ENCODE results near the gene KIF26B. TPM values are rescaled to one million over a fixed set of nuclear protein-coding genes. Genes with fewer than 3 reads are reported as not detected.

The KIF26B gene
- total and polyA plus RNA-seq, 10 of the 15 experiments (the other 5 are each of a cell fraction or from before 2014, with no cell fraction given): 0.35 to 11.6 (median 2.2) TPM

DNA sequence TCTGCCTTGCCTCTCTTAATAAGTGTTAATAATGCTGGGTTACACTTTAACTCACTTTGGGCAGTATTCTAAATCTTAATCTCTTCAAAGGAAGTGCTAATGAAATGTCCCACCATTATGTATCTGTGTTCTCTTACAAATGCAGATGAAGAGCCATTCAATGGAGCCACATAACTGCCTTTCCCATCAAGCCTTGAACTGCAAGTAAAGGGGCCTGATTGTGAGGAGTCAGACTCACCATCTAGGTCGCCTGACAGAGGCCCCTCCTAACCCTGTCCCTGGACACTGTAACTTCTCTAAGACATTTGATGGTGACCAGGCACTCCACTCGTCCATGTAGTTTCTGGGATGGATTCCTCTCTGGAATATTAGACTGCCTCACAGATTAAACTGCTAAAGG is 329.4 kb downstream of the KIF26B start (continued):
- TF ChIP-seq HDAC2 (IDR thresholded peaks at IDR 0.05): no peak
- TF ChIP-seq IKZF2 (IDR thresholded peaks at IDR 0.05): no peak

DNA sequence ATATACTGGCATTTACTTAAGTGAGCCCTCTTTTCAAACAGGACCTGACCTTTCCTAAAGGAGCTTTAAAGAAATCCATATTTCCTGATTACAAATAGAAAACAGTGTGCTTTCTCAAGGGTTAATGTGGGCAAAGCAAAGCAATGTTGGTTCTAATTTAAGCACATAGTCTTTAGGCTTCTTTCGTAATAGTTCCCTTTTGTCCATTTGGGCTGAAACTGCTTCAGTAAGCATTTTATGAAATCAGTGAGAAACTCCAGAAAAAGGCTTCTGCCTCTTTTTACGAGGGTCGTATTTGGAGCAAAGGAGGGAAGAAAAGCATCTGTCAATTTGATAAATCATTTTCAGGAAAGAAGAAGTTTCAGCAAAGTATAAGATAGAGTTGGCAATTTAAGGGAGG is 331.2 kb downstream of the KIF26B start:
- BruUV-seq (replicated peaks): no TSS peak
- SMC1A ChIA-PET (ENCODE audit: uncharacterized antibody, unreplicated experiment): interaction anchor here (0.6 to 1.1 kb wide), 2 partner anchors 10 to 899 kb away, joined by 3 read pairs; no protein-coding TSS in a partner anchor
- POLR2A ChIA-PET: no interaction called here

More for the DNA sequence above, 331.2 kb downstream of the KIF26B start:
- DNase-seq (ENCODE audit: low read depth, low spot score) (no peak), ATAC-seq (no peak), FAIRE-seq (no peak)
- in situ Hi-C loops (cut with MboI): no loop called here
- CTCF ChIA-PET: interaction anchor here (0.6 kb wide), 1 partner anchor 123 kb away, joined by 3 read pairs; no protein-coding TSS in a partner anchor
- RAD21 ChIA-PET (ENCODE audit: unreplicated experiment): no interaction called here
- Histone ChIP-seq H3K4me2 (ENCODE audit: control insufficient read depth, insufficient read depth) (no peak overlapping the region), H3K4me1 (ENCODE audit: control insufficient read depth, insufficient read depth, low read length) (no peaks in the 10 kb centered on the region), H2AFZ (ENCODE audit: control insufficient read depth, low read depth, low read length) (no peak overlapping the region), H3K36me3 (ENCODE audit: control insufficient read depth in 2 of 2, insufficient read depth in 2 of 2, low read length in 1 of 2) (no peaks in the 10 kb centered on the region), H3K79me2 (ENCODE audit: control insufficient read depth, insufficient read depth, low read length) (no peaks in the 10 kb centered on the region), H3K9ac (ENCODE audit: control insufficient read depth, insufficient read depth, low read length) (no peak overlapping the region), H3K27me3 (replicated peaks in 1 of 2; ENCODE audit: control insufficient read depth in 2 of 2, insufficient read depth in 2 of 2, low read length in 1 of 2) (no peaks in the 10 kb centered on the region), H3K27ac (ENCODE audit: control insufficient read depth, insufficient read depth) (no peak overlapping the region), H3K4me3 (no peak overlapping the region), H4K20me1 (ENCODE audit: control insufficient read depth, insufficient read depth) (no peaks in the 10 kb centered on the region), H3K9me3 (replicated peaks; ENCODE audit: control insufficient read depth, insufficient read depth, low read length) (no peaks in the 10 kb centered on the region)
- no peak for TF ChIP-seq SPI1 (IDR thresholded peaks at IDR 0.05; ENCODE audit: borderline replicate concordance, insufficient read depth, low read depth, low read length)
- TF ChIP-seq POLR2AphosphoS2 (IDR thresholded peaks at IDR 0.05; ENCODE audit: low read depth, low read length): no peak
- TF ChIP-seq, protein P1, sequence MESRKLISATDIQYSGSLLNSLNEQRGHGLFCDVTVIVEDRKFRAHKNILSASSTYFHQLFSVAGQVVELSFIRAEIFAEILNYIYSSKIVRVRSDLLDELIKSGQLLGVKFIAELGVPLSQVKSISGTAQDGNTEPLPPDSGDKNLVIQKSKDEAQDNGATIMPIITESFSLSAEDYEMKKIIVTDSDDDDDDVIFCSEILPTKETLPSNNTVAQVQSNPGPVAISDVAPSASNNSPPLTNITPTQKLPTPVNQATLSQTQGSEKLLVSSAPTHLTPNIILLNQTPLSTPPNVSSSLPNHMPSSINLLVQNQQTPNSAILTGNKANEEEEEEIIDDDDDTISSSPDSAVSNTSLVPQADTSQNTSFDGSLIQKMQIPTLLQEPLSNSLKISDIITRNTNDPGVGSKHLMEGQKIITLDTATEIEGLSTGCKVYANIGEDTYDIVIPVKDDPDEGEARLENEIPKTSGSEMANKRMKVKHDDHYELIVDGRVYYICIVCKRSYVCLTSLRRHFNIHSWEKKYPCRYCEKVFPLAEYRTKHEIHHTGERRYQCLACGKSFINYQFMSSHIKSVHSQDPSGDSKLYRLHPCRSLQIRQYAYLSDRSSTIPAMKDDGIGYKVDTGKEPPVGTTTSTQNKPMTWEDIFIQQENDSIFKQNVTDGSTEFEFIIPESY (IDR thresholded peaks at IDR 0.05): no peak
- no peak for TF ChIP-seq JUND (IDR thresholded peaks at IDR 0.05; ENCODE audit: low read depth, low read length)
- TF ChIP-seq RAD21 (IDR thresholded peaks at IDR 0.05; ENCODE audit: insufficient read depth, low read depth, low read length): no peak
- no peak for TF ChIP-seq JUNB (IDR thresholded peaks at IDR 0.05)
- TF ChIP-seq TAF1 (IDR thresholded peaks at IDR 0.05; ENCODE audit: borderline replicate concordance, low read depth, low read length): no peak
- no peak for TF ChIP-seq SUZ12 (IDR thresholded peaks at IDR 0.05; ENCODE audit: unreplicated experiment)
- TF ChIP-seq RBBP5 (conservative IDR thresholded peaks at IDR 0.05): no peak
- no peak for TF ChIP-seq BHLHE40 (IDR thresholded peaks at IDR 0.05; ENCODE audit: borderline replicate concordance in 1 of 2, low read depth in 2 of 2, low read length in 1 of 2)
- no peak for TF ChIP-seq EP300 (IDR thresholded peaks at IDR 0.05; ENCODE audit: borderline replicate concordance in 1 of 2, control insufficient read depth in 1 of 2, low read depth in 2 of 2, low read length in 2 of 2)
- TF ChIP-seq, protein P2, sequence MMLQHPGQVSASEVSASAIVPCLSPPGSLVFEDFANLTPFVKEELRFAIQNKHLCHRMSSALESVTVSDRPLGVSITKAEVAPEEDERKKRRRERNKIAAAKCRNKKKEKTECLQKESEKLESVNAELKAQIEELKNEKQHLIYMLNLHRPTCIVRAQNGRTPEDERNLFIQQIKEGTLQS (IDR thresholded peaks at IDR 0.05; ENCODE audit: borderline replicate concordance, extremely low read depth, low read depth, low read length): no peak
- no peak for TF ChIP-seq CREB1 (IDR thresholded peaks at IDR 0.05; ENCODE audit: low read depth)
- TF ChIP-seq, protein P3, sequence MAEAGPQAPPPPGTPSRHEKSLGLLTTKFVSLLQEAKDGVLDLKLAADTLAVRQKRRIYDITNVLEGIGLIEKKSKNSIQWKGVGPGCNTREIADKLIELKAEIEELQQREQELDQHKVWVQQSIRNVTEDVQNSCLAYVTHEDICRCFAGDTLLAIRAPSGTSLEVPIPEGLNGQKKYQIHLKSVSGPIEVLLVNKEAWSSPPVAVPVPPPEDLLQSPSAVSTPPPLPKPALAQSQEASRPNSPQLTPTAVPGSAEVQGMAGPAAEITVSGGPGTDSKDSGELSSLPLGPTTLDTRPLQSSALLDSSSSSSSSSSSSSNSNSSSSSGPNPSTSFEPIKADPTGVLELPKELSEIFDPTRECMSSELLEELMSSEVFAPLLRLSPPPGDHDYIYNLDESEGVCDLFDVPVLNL (IDR thresholded peaks at IDR 0.05; ENCODE audit: low read depth, low read length): no peak
- WGBS (ENCODE audit: insufficient coverage, insufficient replicate concordance, low lambda C conversion rate, missing lambda C conversion rate): 29% methylated on average over 3 of the region's 3 CpGs
- intact Hi-C loops (cut with micrococcal nuclease; ENCODE audit: unreplicated experiment): no loop called here
